Endodermal cell (in vitro differentiated cells): ENCODE data around the gene FUT8. TPM values are rescaled to one million over a fixed set of nuclear protein-coding genes. Genes with fewer than 3 reads are reported as not detected.

Experiments used
- DNase-seq: peaks from one replicate; pipeline ENCODE4 v3.0.0-alpha.2; 2017
- H3K27ac ChIP-seq: 2 replicates; pipeline ENCODE4 v1.5.1; 2013; ENCODE audit warnings: mild to moderate bottlenecking, low read depth, low read length, moderate library complexity
- H3K27me3 ChIP-seq: 2 replicates; pipeline ENCODE4 v1.6.1; 2013; ENCODE audit warnings: mild to moderate bottlenecking, low read length, moderate library complexity; ENCODE audit not compliant: insufficient read depth, control insufficient read depth, poor library complexity, severe bottlenecking
- H3K36me3 ChIP-seq: 2 replicates; pipeline ENCODE4 v1.7.0; 2013; ENCODE audit warnings: mild to moderate bottlenecking, low read length, moderate library complexity; ENCODE audit not compliant: control insufficient read depth, insufficient read depth
- H3K4me1 ChIP-seq: one replicate; pipeline ENCODE4 v1.7.0; 2013; ENCODE audit warnings: low read length; ENCODE audit not compliant: control insufficient read depth, insufficient read depth
- H3K4me3 ChIP-seq: 2 replicates; pipeline ENCODE4 v1.5.1; 2013; ENCODE audit warnings: mild to moderate bottlenecking, low read length, moderate library complexity
- H3K9ac ChIP-seq: 2 replicates; pipeline ENCODE4 v1.6.1; 2013; ENCODE audit warnings: mild to moderate bottlenecking, low read length, moderate library complexity; ENCODE audit not compliant: poor library complexity, severe bottlenecking; ENCODE audit errors: extremely low read depth
- H3K9me3 ChIP-seq: 2 replicates; pipeline ENCODE4 v1.6.1; 2013; ENCODE audit warnings: mild to moderate bottlenecking, low read length, moderate library complexity; ENCODE audit not compliant: control insufficient read depth
- H3K27ac Mint-ChIP-seq: 2 replicates; pipeline ENCODE4 v1.8.0; 2020; ENCODE audit warnings: mixed read lengths
- H3K27me3 Mint-ChIP-seq: 2 replicates; pipeline ENCODE4 v1.8.0; 2021; ENCODE audit warnings: mild to moderate bottlenecking, mixed read lengths; ENCODE audit not compliant: insufficient read depth
- H3K36me3 Mint-ChIP-seq: 2 replicates; pipeline ENCODE4 v1.8.0; 2020; ENCODE audit warnings: low read depth, mixed read lengths
- H3K4me1 Mint-ChIP-seq: 2 replicates; pipeline ENCODE4 v1.8.0; 2020; ENCODE audit warnings: mixed read lengths
- H3K4me3 Mint-ChIP-seq: 2 replicates; pipeline ENCODE4 v1.8.0; 2020; ENCODE audit warnings: mild to moderate bottlenecking, moderate library complexity, mixed read lengths
- H3K9me3 Mint-ChIP-seq: 2 replicates; pipeline ENCODE4 v1.8.0; 2020; ENCODE audit warnings: mild to moderate bottlenecking, mixed read lengths
- WGBS, 2 experiments: methylation state at CpG; one replicate each; pipeline versions ENCODE4 v1.1.5 to v1.1.7; 2013; ENCODE audit warnings: missing lambda C conversion rate in 2 of 2, mixed read lengths in 1 of 2; ENCODE audit not compliant: insufficient coverage in 1 of 2, insufficient read length in 1 of 2; 5-methylcytosine and 5-hydroxymethylcytosine counted together
- total RNA-seq, 2 donors: library from RNA; stranded (reverse); fragmentation: NEBNext Ultra II Directional in 1 of 2; extraction: Animal tissue kit (Norgen Biotek cat#: 25700) in 1 of 2; gene quantifications; 2 replicates in 1 of 2; 3 replicates in 1 of 2; pipeline ENCODE4 v1.2.1, GENCODE V29; 2021
- TF ChIP-seq, protein P1 (sequence below): fragments of 200-600 bp; sonication (generic); conservative IDR thresholded peaks from 2 replicates; pipeline ENCODE4 v1.5.0; 2021; ENCODE audit warnings: antibody characterized with exemption, mild to moderate bottlenecking

The FUT8 gene
- total RNA-seq, 2 donors from 2014 or later: 63.9 to 76.9 TPM

DNA sequence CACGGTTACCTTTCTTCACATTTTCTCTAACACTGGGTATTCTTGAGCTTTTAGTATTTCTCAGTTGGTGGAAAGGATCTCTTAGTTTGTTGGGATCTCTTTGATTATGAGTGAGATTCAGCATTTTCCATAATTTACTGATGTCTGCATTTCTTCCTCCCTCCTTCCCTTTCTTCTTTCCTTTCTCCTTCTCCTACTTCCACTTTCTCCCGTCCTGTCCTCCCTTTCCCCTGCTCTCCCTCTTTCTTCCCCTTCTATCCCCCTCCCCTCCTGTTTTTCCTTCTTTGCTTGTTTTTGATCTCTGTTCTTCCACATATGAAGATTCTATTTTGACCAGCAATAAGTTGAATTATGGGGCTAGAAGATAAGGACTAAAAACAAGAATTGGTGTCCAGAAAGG lies 66.9 kb downstream of the FUT8 start:
- no peak for DNase-seq
- TF ChIP-seq, protein P1, sequence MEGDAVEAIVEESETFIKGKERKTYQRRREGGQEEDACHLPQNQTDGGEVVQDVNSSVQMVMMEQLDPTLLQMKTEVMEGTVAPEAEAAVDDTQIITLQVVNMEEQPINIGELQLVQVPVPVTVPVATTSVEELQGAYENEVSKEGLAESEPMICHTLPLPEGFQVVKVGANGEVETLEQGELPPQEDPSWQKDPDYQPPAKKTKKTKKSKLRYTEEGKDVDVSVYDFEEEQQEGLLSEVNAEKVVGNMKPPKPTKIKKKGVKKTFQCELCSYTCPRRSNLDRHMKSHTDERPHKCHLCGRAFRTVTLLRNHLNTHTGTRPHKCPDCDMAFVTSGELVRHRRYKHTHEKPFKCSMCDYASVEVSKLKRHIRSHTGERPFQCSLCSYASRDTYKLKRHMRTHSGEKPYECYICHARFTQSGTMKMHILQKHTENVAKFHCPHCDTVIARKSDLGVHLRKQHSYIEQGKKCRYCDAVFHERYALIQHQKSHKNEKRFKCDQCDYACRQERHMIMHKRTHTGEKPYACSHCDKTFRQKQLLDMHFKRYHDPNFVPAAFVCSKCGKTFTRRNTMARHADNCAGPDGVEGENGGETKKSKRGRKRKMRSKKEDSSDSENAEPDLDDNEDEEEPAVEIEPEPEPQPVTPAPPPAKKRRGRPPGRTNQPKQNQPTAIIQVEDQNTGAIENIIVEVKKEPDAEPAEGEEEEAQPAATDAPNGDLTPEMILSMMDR: no peak
- no peak overlapping the region for H3K27ac Mint-ChIP-seq
- Histone ChIP-seq H3K27ac (no peak overlapping the region), H3K36me3 (no peaks in the 10 kb centered on the region), H3K27me3 (no peaks in the 10 kb centered on the region), H3K9me3 (no peaks in the 10 kb centered on the region), H3K4me3 (no peak overlapping the region), H3K4me1 (peaks cover 2% of the 10 kb centered on the region), H3K9ac (no peak overlapping the region)
- no peaks in the 10 kb centered on the region for H3K9me3 Mint-ChIP-seq
- no peak overlapping the region for H3K4me3 Mint-ChIP-seq
- no peaks in the 10 kb centered on the region for H3K36me3 Mint-ChIP-seq
- WGBS, 2 experiments: 91 to 100% methylated on average over 1 to 2 of the region's 2 CpGs
- H3K27me3 Mint-ChIP-seq: peaks cover 5% of the 10 kb centered on the region
- H3K4me1 Mint-ChIP-seq: peaks cover 19% of the 10 kb centered on the region

DNA sequence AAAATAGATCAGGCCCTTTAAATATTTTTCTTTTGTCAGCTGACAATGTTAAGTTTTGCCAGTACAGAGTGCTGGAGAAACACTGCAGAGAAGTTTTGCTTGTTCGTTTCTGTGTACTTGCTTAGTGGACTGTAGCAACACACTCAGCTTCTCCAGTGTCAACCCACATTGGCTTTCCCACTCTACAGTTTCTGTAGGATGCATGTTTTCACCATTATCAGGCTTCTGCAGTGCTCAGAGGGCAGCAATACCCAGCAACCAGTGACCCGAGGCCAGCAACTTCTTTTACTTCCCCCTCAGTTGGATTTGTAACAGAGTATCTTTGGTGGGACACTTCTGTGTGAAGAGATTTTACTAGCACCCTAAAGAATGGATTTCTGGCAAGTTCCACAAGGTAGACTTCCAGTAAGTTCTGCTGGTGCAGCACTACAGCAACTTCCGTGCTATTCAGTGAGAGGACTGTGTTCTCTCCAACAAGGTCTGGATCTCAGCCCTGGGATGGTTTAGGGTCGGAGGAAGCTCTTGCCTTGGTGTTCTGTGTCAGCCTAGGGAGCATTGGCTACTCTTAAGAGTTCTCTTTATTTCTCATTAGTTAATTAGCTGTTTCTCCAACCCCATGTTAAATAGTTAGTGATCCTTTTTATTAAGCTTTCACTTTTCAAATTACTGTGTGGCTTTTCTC lies 70.4 kb downstream of the FUT8 start:
- no peaks in the 10 kb centered on the region for H3K9me3 ChIP-seq
- WGBS, 2 experiments: 88 to 97% methylated on average over 3 to 4 of the region's 4 CpGs
- no peaks in the 10 kb centered on the region for H3K9me3 Mint-ChIP-seq
- peaks cover 7% of the 10 kb centered on the region for H3K4me1 ChIP-seq
- H3K27ac Mint-ChIP-seq: no peak overlapping the region
- H3K27ac ChIP-seq: no peak overlapping the region
- H3K36me3 Mint-ChIP-seq: no peaks in the 10 kb centered on the region
- H3K36me3 ChIP-seq: no peaks in the 10 kb centered on the region
- H3K9ac ChIP-seq: no peak overlapping the region
- H3K4me3 Mint-ChIP-seq: no peak overlapping the region
- peaks cover 5% of the 10 kb centered on the region for H3K27me3 Mint-ChIP-seq
- H3K4me3 ChIP-seq: no peak overlapping the region
- H3K4me1 Mint-ChIP-seq: peaks cover 23% of the 10 kb centered on the region
- no peaks in the 10 kb centered on the region for H3K27me3 ChIP-seq
- TF ChIP-seq, protein P1: no peak
- no peak for DNase-seq

DNA sequence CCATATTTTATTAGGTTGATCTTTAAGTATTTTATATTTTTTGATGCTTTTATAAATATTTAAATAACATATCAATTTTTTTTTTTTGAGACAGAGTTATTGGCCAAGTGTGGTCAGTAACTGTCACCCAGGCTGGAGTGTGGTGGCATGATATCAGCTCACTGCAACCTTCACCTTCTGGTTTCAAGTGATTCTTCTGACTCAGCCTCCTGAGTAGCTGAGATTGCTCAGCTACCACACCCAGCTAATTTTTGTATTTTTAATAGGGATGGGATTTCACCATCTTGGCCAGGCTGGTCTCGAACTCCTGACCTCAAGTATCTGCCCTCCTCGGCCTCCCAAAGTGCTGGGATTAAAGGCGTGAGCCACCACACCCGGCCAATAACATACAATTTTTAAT lies 71.1 kb downstream of the FUT8 start:
- Mint-ChIP-seq H3K27ac (no peak overlapping the region), H3K4me3 (no peak overlapping the region), H3K27me3 (peaks cover 5% of the 10 kb centered on the region), H3K4me1 (peaks cover 28% of the 10 kb centered on the region), H3K36me3 (no peaks in the 10 kb centered on the region), H3K9me3 (no peaks in the 10 kb centered on the region)
- WGBS, 2 experiments: 100% methylated on average over 2 of the region's 4 CpGs; no CpG with 5 or more reads in 1 of the 2 experiments
- Histone ChIP-seq H3K4me1 (peaks cover 7% of the 10 kb centered on the region), H3K27me3 (no peaks in the 10 kb centered on the region), H3K9me3 (no peaks in the 10 kb centered on the region), H3K36me3 (no peaks in the 10 kb centered on the region), H3K27ac (no peak overlapping the region), H3K9ac (no peak overlapping the region), H3K4me3 (no peak overlapping the region)
- DNase-seq: no peak
- TF ChIP-seq, protein P1: no peak
